Caco-2 (cell line): ENCODE results near the gene ANAPC4. TPM values are rescaled to one million over a fixed set of nuclear protein-coding genes. Genes with fewer than 3 reads are reported as not detected.
"Not testable (repeated sequence)": the region's sequence is repeated elsewhere in the genome, so short reads cannot be mapped to it uniquely, and the experiment has no call there.

Source experiments
- BruUV-seq: library from RNA; stranded (reverse); fragments of 400-500 nt; replicated peaks from 2 replicates; lab custom pipeline; 2021; lab: Mats Ljungman, UMichigan
- CTCF ChIA-PET: fragments of 300-600 bp; sonication (Branson Sonifier 250); formaldehyde crosslinking; loops from one replicate; lab custom pipeline; 2022; ENCODE audit warnings: antibody characterized with exemption; lab: Charles Lee
- POLR2A ChIA-PET: fragments of 300-600 bp; sonication (Branson Sonifier 250); formaldehyde crosslinking; loops from one replicate; lab custom pipeline; 2022; ENCODE audit warnings: antibody characterized with exemption; lab: Charles Lee
- DNase-seq, 2 experiments: peaks; one replicate each; pipeline versions ENCODE4 v3.0.0 to v3.0.0-alpha.2; 2020 to 2022
- H3K27me3 ChIP-seq: replicated peaks from 2 replicates; pipeline ENCODE4 v1.6.0; 2011; ENCODE audit warnings: low read length; ENCODE audit not compliant: control insufficient read depth, insufficient read depth
- H3K36me3 ChIP-seq: 2 replicates; pipeline ENCODE4 v1.5.1; 2011; ENCODE audit warnings: low read length; ENCODE audit not compliant: control insufficient read depth, insufficient read depth
- H3K4me1 ChIP-seq: fragments of 250-450 bp; sonication (Bioruptor Pico); 2 replicates; pipeline ENCODE4 v1.5.1; 2020; ENCODE audit warnings: mild to moderate bottlenecking
- H3K4me3 ChIP-seq: 2 replicates; pipeline ENCODE4 v1.5.1; 2011; ENCODE audit warnings: low read depth, mild to moderate bottlenecking, control low read depth, low read length
- H3K9me3 ChIP-seq: fragments of 250-450 bp; sonication (Bioruptor Pico); 2 replicates; pipeline ENCODE4 v1.5.1; 2020; ENCODE audit warnings: mild to moderate bottlenecking, moderate library complexity
- H3K27ac Mint-ChIP-seq: one replicate; pipeline ENCODE4 v1.8.0; 2022; ENCODE audit warnings: mixed read lengths; ENCODE audit not compliant: unreplicated experiment
- H3K27me3 Mint-ChIP-seq: one replicate; pipeline ENCODE4 v1.8.0; 2022; ENCODE audit warnings: mixed read lengths; ENCODE audit not compliant: insufficient read depth, unreplicated experiment
- H3K36me3 Mint-ChIP-seq: one replicate; pipeline ENCODE4 v1.8.0; 2022; ENCODE audit warnings: mild to moderate bottlenecking, mixed read lengths; ENCODE audit not compliant: insufficient read depth, unreplicated experiment
- H3K4me1 Mint-ChIP-seq: one replicate; pipeline ENCODE4 v1.8.0; 2022; ENCODE audit warnings: low read depth, mixed read lengths; ENCODE audit not compliant: unreplicated experiment
- H3K4me3 Mint-ChIP-seq: one replicate; pipeline ENCODE4 v1.8.0; 2022; ENCODE audit warnings: mild to moderate bottlenecking, moderate library complexity, mixed read lengths; ENCODE audit not compliant: unreplicated experiment
- H3K9me3 Mint-ChIP-seq: one replicate; pipeline ENCODE4 v1.8.0; 2022; ENCODE audit warnings: mixed read lengths; ENCODE audit not compliant: unreplicated experiment
- intact Hi-C: fragments of 100-400 bp; cut with micrococcal nuclease; formaldehyde crosslinking; loops from one replicate; pipeline ENCODE4 v1.10.0; 2022; ENCODE audit not compliant: unreplicated experiment
- total RNA-seq: library from RNA; stranded (reverse); gene quantifications from 2 replicates; pipeline ENCODE4 v1.2.3, GENCODE V29; 2022
- TF ChIP-seq, protein P1 (sequence below), 2 experiments: fragments of 200-600 bp in 1 of 2; IDR thresholded peaks; 1 replicate in 1 of 2; 2 replicates in 1 of 2; pipeline versions ENCODE4 v1.5.1 to v1.8.0; 2011 to 2022; ENCODE audit warnings: antibody characterized with exemption in 1 of 2, control low read depth in 1 of 2, inconsistent platforms in 1 of 2, low read depth in 1 of 2, low read length in 1 of 2, mild to moderate bottlenecking in 1 of 2, moderate library complexity in 1 of 2; ENCODE audit not compliant: insufficient read depth in 1 of 2, severe bottlenecking in 1 of 2, unreplicated experiment in 1 of 2

The ANAPC4 gene
- total RNA-seq, 1 experiment from 2014 or later, result 32.3 TPM

GRCh38 chr4:25367877-25368276, 9.2 kb upstream of the ANAPC4 start:
- Mint-ChIP-seq H3K4me3 (no peak overlapping the region), H3K36me3 (peaks cover 12% of the 10 kb centered on the region), H3K4me1 (peaks cover 7% of the 10 kb centered on the region), H3K27ac (no peak overlapping the region), H3K27me3 (no peaks in the 10 kb centered on the region), H3K9me3 (no peaks in the 10 kb centered on the region)
- H3K9me3 ChIP-seq, result no peaks in the 10 kb centered on the region
- peaks cover 15% of the 10 kb centered on the region for H3K4me1 ChIP-seq
- no TSS peak for BruUV-seq
- ChIA-PET CTCF (interaction anchor here (0.6 to 3.5 kb wide), 6 partner anchors 9 to 387 kb away, joined by 3 to 29 read pairs (median 4); partner anchors contain the start of genes SEPSECS and ZCCHC4), POLR2A (no interaction called here)
- DNase-seq, result no peak
- H3K36me3 ChIP-seq, result no peaks in the 10 kb centered on the region
- intact Hi-C loops, result loop anchor here (1.0 to 5.0 kb wide), 3 partner anchors 56 to 387 kb away; partner anchors contain the start of gene ZCCHC4
- H3K4me3 ChIP-seq, result no peak overlapping the region
- no peaks in the 10 kb centered on the region for H3K27me3 ChIP-seq
- TF ChIP-seq, protein P1, sequence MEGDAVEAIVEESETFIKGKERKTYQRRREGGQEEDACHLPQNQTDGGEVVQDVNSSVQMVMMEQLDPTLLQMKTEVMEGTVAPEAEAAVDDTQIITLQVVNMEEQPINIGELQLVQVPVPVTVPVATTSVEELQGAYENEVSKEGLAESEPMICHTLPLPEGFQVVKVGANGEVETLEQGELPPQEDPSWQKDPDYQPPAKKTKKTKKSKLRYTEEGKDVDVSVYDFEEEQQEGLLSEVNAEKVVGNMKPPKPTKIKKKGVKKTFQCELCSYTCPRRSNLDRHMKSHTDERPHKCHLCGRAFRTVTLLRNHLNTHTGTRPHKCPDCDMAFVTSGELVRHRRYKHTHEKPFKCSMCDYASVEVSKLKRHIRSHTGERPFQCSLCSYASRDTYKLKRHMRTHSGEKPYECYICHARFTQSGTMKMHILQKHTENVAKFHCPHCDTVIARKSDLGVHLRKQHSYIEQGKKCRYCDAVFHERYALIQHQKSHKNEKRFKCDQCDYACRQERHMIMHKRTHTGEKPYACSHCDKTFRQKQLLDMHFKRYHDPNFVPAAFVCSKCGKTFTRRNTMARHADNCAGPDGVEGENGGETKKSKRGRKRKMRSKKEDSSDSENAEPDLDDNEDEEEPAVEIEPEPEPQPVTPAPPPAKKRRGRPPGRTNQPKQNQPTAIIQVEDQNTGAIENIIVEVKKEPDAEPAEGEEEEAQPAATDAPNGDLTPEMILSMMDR (IDR thresholded peaks at IDR 0.05; ENCODE audit: insufficient read depth in 1 of 2, low read depth in 1 of 2, low read length in 1 of 2, severe bottlenecking in 1 of 2, unreplicated experiment in 1 of 2), result no peak

- H3K36me3 ChIP-seq, result no peaks in the 10 kb centered on the region
- intact Hi-C loops, result loop anchor here (5.0 kb wide), 1 partner anchor 56 kb away; the partner anchor contains the start of gene ZCCHC4
- ChIA-PET CTCF (interaction anchor here (0.6 to 3.5 kb wide), 4 partner anchors 56 to 388 kb away, joined by 3 to 29 read pairs (median 8); partner anchors contain the start of genes SEPSECS and ZCCHC4), POLR2A (no interaction called here)
- no peak overlapping the region for H3K4me3 ChIP-seq
- peak in 1 of 2 experiments; percentile 13 for DNase-seq
- BruUV-seq, result no TSS peak
- peaks cover 15% of the 10 kb centered on the region for H3K4me1 ChIP-seq
- Mint-ChIP-seq H3K27me3 (no peaks in the 10 kb centered on the region), H3K36me3 (peaks cover 12% of the 10 kb centered on the region), H3K27ac (no peak overlapping the region), H3K4me3 (no peak overlapping the region), H3K9me3 (no peaks in the 10 kb centered on the region), H3K4me1 (peaks cover 7% of the 10 kb centered on the region)
- no peaks in the 10 kb centered on the region for H3K9me3 ChIP-seq
- TF ChIP-seq, protein P1 (IDR thresholded peaks at IDR 0.05; ENCODE audit: insufficient read depth in 1 of 2, low read depth in 1 of 2, low read length in 1 of 2, severe bottlenecking in 1 of 2, unreplicated experiment in 1 of 2), result no peak
- H3K27me3 ChIP-seq, result no peaks in the 10 kb centered on the region
Measured at GRCh38 chr4:25368315-25368714, 8.7 kb upstream of the ANAPC4 start.

DNA sequence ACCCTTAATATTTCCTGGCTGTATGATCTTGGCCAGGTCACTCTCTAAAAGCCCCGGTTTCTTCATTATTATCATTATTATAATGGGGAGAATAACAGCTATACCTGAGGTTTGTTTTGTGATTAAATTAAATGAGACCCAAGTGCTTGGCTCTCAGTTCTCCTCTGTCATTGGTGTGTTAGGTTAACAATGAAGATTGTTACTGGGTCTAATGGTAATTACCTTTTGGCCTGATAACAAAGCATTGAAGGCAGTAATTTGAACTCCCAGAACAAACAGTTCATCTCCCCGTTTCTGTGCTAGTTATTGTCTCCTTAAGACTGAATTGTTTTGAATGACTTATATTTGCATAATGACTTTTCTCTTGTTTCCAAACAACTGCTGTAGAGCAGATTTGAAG, 6.8 kb upstream of the ANAPC4 start:
- no peak overlapping the region for H3K27ac Mint-ChIP-seq
- H3K27me3 Mint-ChIP-seq, result no peaks in the 10 kb centered on the region
- Histone ChIP-seq H3K27me3 (no peaks in the 10 kb centered on the region), H3K9me3 (no peaks in the 10 kb centered on the region), H3K4me3 (no peak overlapping the region), H3K36me3 (no peaks in the 10 kb centered on the region), H3K4me1 (peaks cover 15% of the 10 kb centered on the region)
- H3K4me3 Mint-ChIP-seq, result no peak overlapping the region
- DNase-seq, result no peak
- BruUV-seq, result no TSS peak
- intact Hi-C loops, result no loop called here
- POLR2A ChIA-PET, result no interaction called here
- peaks cover 7% of the 10 kb centered on the region for H3K4me1 Mint-ChIP-seq
- CTCF ChIA-PET, result no interaction called here
- no peaks in the 10 kb centered on the region for H3K9me3 Mint-ChIP-seq
- peaks cover 9% of the 10 kb centered on the region for H3K36me3 Mint-ChIP-seq
- TF ChIP-seq, protein P1 (IDR thresholded peaks at IDR 0.05; ENCODE audit: insufficient read depth in 1 of 2, low read depth in 1 of 2, low read length in 1 of 2, severe bottlenecking in 1 of 2, unreplicated experiment in 1 of 2), result no peak

DNA sequence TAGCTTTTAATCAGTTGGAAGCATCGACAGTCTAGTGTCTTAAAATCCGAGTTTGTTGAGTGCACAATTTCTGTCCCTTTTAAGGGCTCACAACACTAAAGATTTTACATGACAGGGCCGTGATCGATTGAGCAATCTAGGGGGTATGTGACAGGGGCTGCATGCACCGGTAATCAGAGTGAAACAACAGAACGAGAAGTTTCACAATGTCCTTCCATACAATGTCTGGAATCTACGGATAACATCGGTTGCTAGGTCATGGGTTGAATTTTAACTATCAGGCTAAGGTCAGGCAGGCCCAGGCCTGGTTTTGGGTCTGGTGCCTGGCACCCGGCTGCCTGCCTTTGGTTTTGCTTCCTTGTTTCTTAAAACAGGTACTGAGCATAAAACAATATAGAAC, 4.5 kb upstream of the ANAPC4 start:
- peaks cover 15% of the 10 kb centered on the region for H3K4me1 ChIP-seq
- H3K4me3 Mint-ChIP-seq, CTCF ChIA-PET, DNase-seq, H3K9me3 Mint-ChIP-seq, BruUV-seq, H3K27me3 Mint-ChIP-seq, H3K4me1 Mint-ChIP-seq, H3K4me3 ChIP-seq, H3K36me3 ChIP-seq, POLR2A ChIA-PET, H3K9me3 ChIP-seq, H3K27me3 ChIP-seq, intact Hi-C loops: not testable (repeated sequence)
- Mint-ChIP-seq H3K36me3 (peaks cover 17% of the 10 kb centered on the region), H3K27ac (peak overlapping the region; percentile 2)
